LNCaP clone FGC (cell line): ENCODE results near the gene HPX.
A peak's percentile ranks its signal among the peaks of the same experiment; 100 is the strongest.

Experiments
- DNase-seq: peaks from one replicate; pipeline ENCODE4 v3.0.0-alpha.2; 2011; ENCODE audit warnings: low read depth
- H3K4me3 ChIP-seq: 2 replicates; pipeline ENCODE4 v1.5.1; 2011; ENCODE audit warnings: mild to moderate bottlenecking, low read depth, low read length, control low read depth
- CTCF ChIP-seq: IDR thresholded peaks from 2 replicates; pipeline ENCODE4 v1.5.1; 2012; ENCODE audit warnings: mild to moderate bottlenecking; ENCODE audit not compliant: control insufficient read depth, insufficient read depth; ENCODE audit errors: extremely low read depth

Gene HPX

GRCh38 chr11:6474806-6475500 lies 34.2 kb upstream of the HPX start:
- DNase-seq = no peak
- H3K4me3 ChIP-seq = peak overlapping the region; percentile 42
- TF ChIP-seq CTCF = no peak

DNA sequence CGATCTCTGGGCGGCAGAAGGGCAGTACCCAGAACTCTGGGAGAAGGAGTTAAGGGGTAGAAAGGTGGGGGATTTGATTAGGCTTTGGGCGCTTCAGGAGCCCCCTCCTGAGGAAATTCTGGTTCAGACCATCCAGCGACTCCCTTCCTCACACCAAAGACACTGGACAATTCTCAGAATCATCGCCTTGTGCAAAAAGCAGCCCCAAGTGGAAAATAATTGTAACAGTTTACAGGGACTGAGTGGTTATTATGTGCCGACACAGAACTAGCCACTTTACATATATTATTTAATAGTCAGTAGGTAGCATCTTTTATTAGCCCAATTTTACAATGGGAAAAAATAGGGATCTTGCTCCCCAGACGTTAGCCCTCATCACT lies 33.6 kb upstream of the HPX start:
- DNase-seq = no peak
- H3K4me3 ChIP-seq = peak overlapping the region; percentile 42
- no peak for TF ChIP-seq CTCF

- DNase-seq = peak; percentile 80
- H3K4me3 ChIP-seq = peak within 1 kb of the TSS; percentile 83
- 0 out of 2 replicates have a peak, but pooled peaks have one; percentile 14 for TF ChIP-seq CTCF
Measured at GRCh38 chr11:6473451-6474412, 32.9 kb upstream of the HPX start, which contains the start of gene TRIM3. Gene TRIM3 (minus strand): TSS chr11:6473941. CDS start chr11:6465695, 8,246 bp downstream.

- no peak for DNase-seq
- no peak for TF ChIP-seq CTCF
- H3K4me3 ChIP-seq = peak overlapping the region; percentile 83
Measured at GRCh38 chr11:6472934-6473333, 32.1 kb upstream of the HPX start.

DNA sequence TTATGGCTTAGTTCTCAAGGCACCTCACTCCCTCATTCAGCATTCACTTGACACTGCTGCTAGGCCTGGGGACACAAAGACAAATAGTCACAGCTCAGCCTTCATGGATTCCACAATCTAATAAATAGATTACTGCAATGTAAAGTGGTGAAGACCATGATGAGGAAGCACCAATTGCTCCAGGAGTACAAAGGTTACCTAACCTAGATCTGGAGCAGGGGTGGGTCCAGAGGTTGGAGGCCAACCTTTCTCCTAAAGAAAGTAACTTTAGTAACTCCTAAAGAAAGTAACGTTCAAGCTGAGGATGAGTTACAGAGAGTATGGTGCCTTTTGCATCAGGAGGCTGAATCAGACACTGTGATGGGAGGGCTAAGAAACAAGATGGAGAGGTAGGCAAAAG lies 28.8 kb upstream of the HPX start:
- no peak overlapping the region for H3K4me3 ChIP-seq
- TF ChIP-seq CTCF = no peak
- no peak for DNase-seq

DNA sequence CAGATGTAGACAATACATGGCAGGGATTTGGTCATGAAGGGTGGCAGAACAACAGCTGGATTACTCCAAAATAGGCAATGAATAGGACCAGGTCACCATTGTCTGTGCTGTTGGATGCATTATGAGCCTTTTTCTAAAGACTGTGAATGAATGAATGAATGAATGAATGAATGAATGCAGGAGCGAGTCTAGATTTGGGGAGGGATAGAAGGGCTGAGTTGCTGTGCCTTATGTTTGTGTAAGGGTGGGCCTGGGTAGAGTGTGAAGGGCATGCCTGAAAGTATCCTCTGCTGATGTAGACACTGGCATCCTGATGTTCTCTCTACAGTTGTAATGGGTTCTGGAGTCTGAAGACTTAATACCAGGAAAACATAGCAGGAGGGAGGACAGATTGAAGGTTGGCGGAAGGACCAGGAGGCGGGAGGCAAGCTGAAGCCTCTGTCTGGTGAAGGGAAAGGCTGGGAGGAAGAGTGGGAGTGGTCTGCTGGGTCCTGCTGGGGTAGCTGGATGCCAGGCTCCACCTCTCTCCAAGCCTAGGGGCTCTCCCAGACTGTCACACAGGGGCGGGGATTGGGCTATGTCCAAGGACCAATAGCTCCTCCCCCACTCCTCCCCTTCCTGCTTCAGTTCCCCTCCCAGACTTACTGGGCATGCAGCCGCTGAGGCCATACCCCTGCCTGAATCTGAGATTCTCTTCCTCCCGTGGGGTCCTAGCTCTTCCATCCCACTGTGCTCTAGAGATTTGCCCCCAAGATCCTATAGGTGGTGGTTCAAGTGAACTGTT lies 28.1 kb upstream of the HPX start:
- H3K4me3 ChIP-seq = no peak overlapping the region
- TF ChIP-seq CTCF = no peak
- no peak for DNase-seq
